Peyer's patch (tissue), 4 donors: ENCODE results near the gene TNRC6A. TPM values are rescaled to one million over a fixed set of nuclear protein-coding genes. Genes with fewer than 3 reads are reported as not detected.

Source experiments
- DNase-seq, 3 donors: peaks; one replicate each; pipeline ENCODE4 v3.0.0-alpha.2; 2017 to 2019
- H3K27ac ChIP-seq, 4 donors: fragments of 200-600 bp; sonication (generic); one replicate each; pipeline ENCODE4 v1.5.1; 2016 to 2019
- H3K27me3 ChIP-seq, 2 donors: fragments of 200-600 bp; sonication (generic); one replicate each; pipeline ENCODE4 v1.5.1; 2019
- H3K36me3 ChIP-seq, 3 donors: fragments of 200-600 bp; sonication (generic); one replicate each; pipeline ENCODE4 v1.5.1; 2016 to 2019
- H3K4me1 ChIP-seq, 4 donors: fragments of 200-600 bp; sonication (generic); one replicate each; pipeline ENCODE4 v1.5.1; 2016 to 2019
- H3K4me3 ChIP-seq, 4 donors: fragments of 200-600 bp; sonication (generic); 1 replicate in 3 of 4; 2 replicates in 1 of 4; pipeline ENCODE4 v1.5.1; 2016 to 2019; ENCODE audit warnings: mild to moderate bottlenecking in 1 of 4
- H3K9me3 ChIP-seq, 4 donors: fragments of 200-600 bp; sonication (generic); one replicate each; pipeline ENCODE4 v1.5.1; 2016 to 2019; ENCODE audit warnings: mild to moderate bottlenecking in 1 of 4
- CTCF ChIP-seq, 6 experiments: fragments of 450-650 bp in 4 of 6; fragments of 200-600 bp in 2 of 6; sonication (generic) in 1 of 6; IDR thresholded peaks; one replicate each; pipeline ENCODE4 v1.5.1; 2017 to 2019; ENCODE audit warnings: antibody characterized with exemption in 6 of 6, mild to moderate bottlenecking in 3 of 6, moderate library complexity in 1 of 6
- POLR2A ChIP-seq, 2 donors: fragments of 450-650 bp; IDR thresholded peaks; one replicate each; pipeline ENCODE4 v1.5.1; 2017; ENCODE audit warnings: antibody characterized with exemption in 2 of 2, mild to moderate bottlenecking in 2 of 2, moderate library complexity in 2 of 2
- total RNA-seq, 4 donors: library from RNA; depleted of rRNA; stranded (reverse); fragments of >200 nt; gene quantifications; one replicate each; pipeline ENCODE4 v1.1.0, GENCODE V29; 2016

Gene TNRC6A
- total RNA-seq, 4 donors from 2014 or later: 47.3 to 316 (median 85.5) TPM

GRCh38 chr16:24781256-24781655 is 51.8 kb downstream of the TNRC6A start:
- H3K27me3 ChIP-seq: no peaks in the 10 kb centered on the region
- no peak overlapping the region for H3K27ac ChIP-seq
- no peak for TF ChIP-seq POLR2A (IDR thresholded peaks at IDR 0.05)
- TF ChIP-seq CTCF (IDR thresholded peaks at IDR 0.05): no peak
- H3K4me3 ChIP-seq: no peak overlapping the region
- H3K9me3 ChIP-seq: no peaks in the 10 kb centered on the region
- H3K36me3 ChIP-seq: peaks cover 0 to 75% (median 0%) of the 10 kb centered on the region in 3 donors
- H3K4me1 ChIP-seq: no peaks in the 10 kb centered on the region
- no peak for DNase-seq

- Histone ChIP-seq H3K9me3 (no peaks in the 10 kb centered on the region), H3K4me3 (no peak overlapping the region)
- TF ChIP-seq CTCF (IDR thresholded peaks at IDR 0.05): no peak
- no peak for TF ChIP-seq POLR2A (IDR thresholded peaks at IDR 0.05)
Observed at GRCh38 chr16:24784121-24784520, 54.7 kb downstream of the TNRC6A start.

GRCh38 chr16:24789881-24790280 is 60.4 kb downstream of the TNRC6A start:
- no peak overlapping the region for H3K4me3 ChIP-seq
- no peaks in the 10 kb centered on the region for H3K9me3 ChIP-seq
- DNase-seq: no peak
- H3K27me3 ChIP-seq: no peaks in the 10 kb centered on the region
- peaks cover 0 to 65% (median 0%) of the 10 kb centered on the region in 3 donors for H3K36me3 ChIP-seq
- H3K27ac ChIP-seq: no peak overlapping the region
- no peaks in the 10 kb centered on the region for H3K4me1 ChIP-seq
- TF ChIP-seq POLR2A (IDR thresholded peaks at IDR 0.05) (no peak), CTCF (IDR thresholded peaks at IDR 0.05) (no peak)

More at GRCh38 chr16:24784121-24784520, 54.7 kb downstream of the TNRC6A start:
- Histone ChIP-seq H3K36me3 (peaks cover 0 to 70% (median 0%) of the 10 kb centered on the region in 3 donors), H3K27me3 (no peaks in the 10 kb centered on the region), H3K27ac (no peak overlapping the region), H3K4me1 (no peaks in the 10 kb centered on the region)
- DNase-seq: no peak

DNA sequence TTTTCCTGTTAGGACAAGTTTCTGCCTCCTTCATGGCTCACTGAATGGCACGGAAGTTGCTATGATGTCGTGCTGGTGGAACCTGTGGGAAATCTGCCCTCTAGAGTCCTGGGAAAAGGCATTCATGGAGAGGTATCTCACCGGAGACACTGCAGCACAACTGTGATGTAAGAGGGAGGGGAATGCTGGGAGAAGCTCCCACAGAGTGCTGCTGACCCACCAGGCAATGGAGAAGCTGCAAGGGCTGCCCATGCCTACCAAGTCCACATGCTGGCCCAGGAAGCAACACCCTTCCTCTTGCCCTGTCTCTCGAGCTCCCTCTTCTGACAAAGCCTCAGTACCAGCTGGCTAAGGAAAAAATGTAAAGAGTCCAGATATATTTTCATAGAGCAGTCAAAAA is 71.1 kb downstream of the TNRC6A start:
- H3K4me1 ChIP-seq: no peaks in the 10 kb centered on the region
- no peak overlapping the region for H3K4me3 ChIP-seq
- no peak overlapping the region for H3K27ac ChIP-seq
- no peak for TF ChIP-seq POLR2A (IDR thresholded peaks at IDR 0.05)
- no peak for TF ChIP-seq CTCF (IDR thresholded peaks at IDR 0.05)
- DNase-seq: no peak
- H3K36me3 ChIP-seq: peaks cover 0 to 100% (median 4%) of the 10 kb centered on the region in 3 donors
- H3K27me3 ChIP-seq: no peaks in the 10 kb centered on the region
- H3K9me3 ChIP-seq: no peaks in the 10 kb centered on the region

- Histone ChIP-seq H3K4me1 (no peaks in the 10 kb centered on the region), H3K27ac (no peak overlapping the region), H3K27me3 (no peaks in the 10 kb centered on the region), H3K36me3 (peaks cover 0 to 100% (median 0%) of the 10 kb centered on the region in 3 donors), H3K4me3 (no peak overlapping the region), H3K9me3 (no peaks in the 10 kb centered on the region)
- no peak for DNase-seq
- TF ChIP-seq CTCF (IDR thresholded peaks at IDR 0.05) (no peak), POLR2A (IDR thresholded peaks at IDR 0.05) (no peak)
Observed at GRCh38 chr16:24801761-24802302, 72.4 kb downstream of the TNRC6A start.

GRCh38 chr16:24805484-24805883 is 76.0 kb downstream of the TNRC6A start:
- no peaks in the 10 kb centered on the region for H3K9me3 ChIP-seq
- no peak for DNase-seq
- H3K27ac ChIP-seq: no peak overlapping the region
- H3K4me1 ChIP-seq: no peaks in the 10 kb centered on the region
- TF ChIP-seq POLR2A (IDR thresholded peaks at IDR 0.05) (no peak), CTCF (IDR thresholded peaks at IDR 0.05) (no peak)
- peaks cover 0 to 100% (median 1%) of the 10 kb centered on the region in 3 donors for H3K36me3 ChIP-seq
- H3K4me3 ChIP-seq: no peak overlapping the region
- H3K27me3 ChIP-seq: no peaks in the 10 kb centered on the region
